H1 (cell line): Measurements from ENCODE around the gene OR8B12. TPM values are rescaled to one million over a fixed set of nuclear protein-coding genes. Genes with fewer than 3 reads are reported as not detected.

Experiments
- CTCF ChIA-PET: fragments of 300-600 bp; sonication (Branson Sonifier 250); formaldehyde crosslinking; loops from one replicate; lab custom pipeline; 2021; ENCODE audit not compliant: partially characterized antibody; lab: Charles Lee
- POLR2A ChIA-PET: fragments of 300-600 bp; sonication (Branson Sonifier 250); formaldehyde crosslinking; loops from one replicate; lab custom pipeline; 2021; ENCODE audit warnings: inconsistent platforms; ENCODE audit not compliant: partially characterized antibody; lab: Charles Lee
- DNase-seq, 2 experiments: peaks; one replicate each; pipeline versions ENCODE4 v3.0.0 to v3.0.0-alpha.2; 2010 to 2022; ENCODE audit warnings: low spot score in 2 of 2, low read depth in 1 of 2, mixed read lengths in 1 of 2
- FAIRE-seq: peaks from 2 replicates; lab custom pipeline; 2011; peaks lifted over from hg19 to GRCh38; lab: Jason Lieb, UNC
- H2AFZ ChIP-seq: 2 replicates; pipeline ENCODE4 v1.8.1; 2012; ENCODE audit warnings: low read length, inconsistent platforms
- H2AK5ac ChIP-seq: 2 replicates; pipeline ENCODE4 v1.6.1; 2013; ENCODE audit warnings: low read depth, low read length
- H2BK120ac ChIP-seq: replicated peaks from 2 replicates; pipeline ENCODE3; 2013; ENCODE audit warnings: low read depth, low read length, inconsistent platforms
- H2BK12ac ChIP-seq: 2 replicates; pipeline ENCODE4 v1.6.1; 2013; ENCODE audit warnings: low read depth, low read length
- H2BK15ac ChIP-seq: 2 replicates; pipeline ENCODE4 v1.6.1; 2013; ENCODE audit warnings: low read length
- H2BK20ac ChIP-seq: 2 replicates; pipeline ENCODE4 v1.6.1; 2013; ENCODE audit warnings: low read length
- H2BK5ac ChIP-seq: 2 replicates; pipeline ENCODE4 v1.6.1; 2013; ENCODE audit warnings: low read depth, low read length
- H3K14ac ChIP-seq: 2 replicates; pipeline ENCODE4 v1.6.1; 2013; ENCODE audit warnings: inconsistent platforms; ENCODE audit not compliant: insufficient read length
- H3K18ac ChIP-seq: 2 replicates; pipeline ENCODE4 v1.6.1; 2013; ENCODE audit warnings: low read length; ENCODE audit errors: extremely low read depth
- H3K23ac ChIP-seq: 2 replicates; pipeline ENCODE4 v1.6.1; 2013; ENCODE audit warnings: inconsistent platforms; ENCODE audit not compliant: insufficient read length
- H3K23me2 ChIP-seq: 2 replicates; pipeline ENCODE4 v1.6.1; 2013; ENCODE audit warnings: low read depth, low read length
- H3K27ac ChIP-seq: 2 replicates; pipeline ENCODE4 v1.6.1; 2011; ENCODE audit warnings: low read depth, low read length, inconsistent platforms
- H3K27me3 ChIP-seq, 4 experiments: replicated peaks in 1 of 4; 1 replicate in 1 of 4; 2 replicates in 3 of 4; pipeline versions ENCODE4 v1.6.1 to v1.8.1; 2011 to 2013; ENCODE audit warnings: low read length in 3 of 4, mild to moderate bottlenecking in 3 of 4, inconsistent platforms in 2 of 4, mixed read lengths in 2 of 4, moderate library complexity in 1 of 4; ENCODE audit not compliant: control insufficient read depth in 3 of 4, insufficient read depth in 3 of 4; ENCODE audit errors: extremely low read depth in 1 of 4
- H3K36me3 ChIP-seq, 4 experiments: 2 replicates each; pipeline versions ENCODE4 v1.6.1 to v1.8.1; 2011 to 2013; ENCODE audit warnings: mild to moderate bottlenecking in 4 of 4, low read length in 3 of 4, moderate library complexity in 2 of 4, control low read depth in 1 of 4, inconsistent platforms in 1 of 4; ENCODE audit not compliant: insufficient read depth in 4 of 4, control insufficient read depth in 2 of 4
- H3K4ac ChIP-seq: replicated peaks from 2 replicates; pipeline ENCODE3; 2013; ENCODE audit warnings: low read length, low read depth, mixed read lengths, inconsistent platforms; ENCODE audit not compliant: insufficient read length
- H3K4me1 ChIP-seq, 4 experiments: replicated peaks in 1 of 4; 1 replicate in 1 of 4; 2 replicates in 3 of 4; pipeline versions ENCODE4 v1.6.1 to v1.8.1; 2011 to 2013; ENCODE audit warnings: low read length in 3 of 4, inconsistent platforms in 2 of 4, mixed read lengths in 1 of 4; ENCODE audit not compliant: insufficient read depth in 4 of 4, control insufficient read depth in 3 of 4
- H3K4me2 ChIP-seq, 2 experiments: 2 replicates each; pipeline versions ENCODE4 v1.6.1 to v1.8.1; 2011 to 2013; ENCODE audit warnings: low read depth in 2 of 2, low read length in 2 of 2, control low read depth in 1 of 2, inconsistent platforms in 1 of 2, mild to moderate bottlenecking in 1 of 2; ENCODE audit not compliant: insufficient read depth in 1 of 2
- H3K4me3 ChIP-seq, 4 experiments: fragments of 200-600, 300-600 bp in 1 of 4; sonication (generic), shearing (Covaris generic), sonication (Bioruptor Twin) in 1 of 4; 2 replicates each; pipeline versions ENCODE4 v1.5.1 to v1.8.1; 2011 to 2016; ENCODE audit warnings: low read length in 4 of 4, low read depth in 3 of 4, control low read depth in 2 of 4, inconsistent platforms in 2 of 4, mild to moderate bottlenecking in 2 of 4, mixed read lengths in 1 of 4, moderate library complexity in 1 of 4; ENCODE audit not compliant: insufficient read depth in 2 of 4; ENCODE audit errors: extremely low read depth in 1 of 4
- H3K56ac ChIP-seq: replicated peaks from 2 replicates; pipeline ENCODE3; 2013; ENCODE audit warnings: low read depth, mild to moderate bottlenecking, mixed read lengths, low read length, inconsistent platforms; ENCODE audit not compliant: insufficient read length
- H3K79me1 ChIP-seq: 2 replicates; pipeline ENCODE4 v1.6.1; 2013; ENCODE audit warnings: low read depth, low read length, control low read depth
- H3K79me2 ChIP-seq, 2 experiments: 2 replicates each; pipeline versions ENCODE4 v1.6.1 to v1.8.1; 2012 to 2013; ENCODE audit warnings: low read length in 2 of 2, mild to moderate bottlenecking in 2 of 2, inconsistent platforms in 1 of 2; ENCODE audit not compliant: insufficient read depth in 2 of 2, control insufficient read depth in 1 of 2
- H3K9ac ChIP-seq, 4 experiments: replicated peaks in 1 of 4; 1 replicate in 1 of 4; 2 replicates in 3 of 4; pipeline versions ENCODE4 v1.6.1 to v1.8.1; 2011 to 2013; ENCODE audit warnings: low read depth in 3 of 4, low read length in 3 of 4, control low read depth in 2 of 4, mild to moderate bottlenecking in 2 of 4, moderate library complexity in 2 of 4, inconsistent platforms in 1 of 4; ENCODE audit errors: extremely low read depth in 1 of 4
- H3K9me3 ChIP-seq, 2 experiments: 2 replicates each; pipeline versions ENCODE4 v1.6.1 to v1.8.1; 2012 to 2013; ENCODE audit warnings: mild to moderate bottlenecking in 2 of 2, moderate library complexity in 2 of 2, control low read depth in 1 of 2, inconsistent platforms in 1 of 2, low read depth in 1 of 2, low read length in 1 of 2, mixed read lengths in 1 of 2; ENCODE audit not compliant: insufficient read depth in 2 of 2
- H4K20me1 ChIP-seq, 2 experiments: replicated peaks in 1 of 2; 2 replicates each; pipeline versions ENCODE3 to v1.8.1; 2011 to 2013; ENCODE audit warnings: inconsistent platforms in 2 of 2, low read length in 2 of 2, mild to moderate bottlenecking in 1 of 2; ENCODE audit not compliant: insufficient read depth in 2 of 2, control insufficient read depth in 1 of 2
- H4K5ac ChIP-seq: 2 replicates; pipeline ENCODE4 v1.6.1; 2013; ENCODE audit warnings: low read length, low read depth, mixed read lengths, inconsistent platforms; ENCODE audit not compliant: insufficient read length
- H4K8ac ChIP-seq: 2 replicates; pipeline ENCODE4 v1.8.0; 2013; ENCODE audit warnings: mild to moderate bottlenecking, moderate library complexity, low read length, inconsistent platforms; ENCODE audit not compliant: insufficient read depth; ENCODE audit errors: extremely low read depth
- H4K91ac ChIP-seq: replicated peaks from 2 replicates; pipeline ENCODE3; 2013; ENCODE audit warnings: low read length, mixed read lengths, inconsistent platforms; ENCODE audit not compliant: insufficient read length
- ATF3 ChIP-seq: IDR thresholded peaks from 2 replicates; pipeline ENCODE4 v1.6.1; 2011; ENCODE audit warnings: low read depth, mild to moderate bottlenecking, low read length; ENCODE audit not compliant: insufficient read depth
- CHD2 ChIP-seq: IDR thresholded peaks from 2 replicates; pipeline ENCODE4 v1.6.1; 2012; ENCODE audit warnings: low read length, improper control_type of control experiment
- CREB1 ChIP-seq: IDR thresholded peaks from 2 replicates; pipeline ENCODE4 v1.6.1; 2012; ENCODE audit warnings: inconsistent platforms
- CTBP2 ChIP-seq: IDR thresholded peaks from 2 replicates; pipeline ENCODE4 v1.7.0; 2011; ENCODE audit warnings: borderline replicate concordance, mild to moderate bottlenecking, moderate library complexity, mixed read lengths, low read length; ENCODE audit not compliant: insufficient read depth, insufficient read length
- FOSL1 ChIP-seq: IDR thresholded peaks from 2 replicates; pipeline ENCODE4 v1.6.1; 2011; ENCODE audit warnings: mild to moderate bottlenecking, low read depth, low read length, moderate library complexity; ENCODE audit not compliant: insufficient read depth
- JUND ChIP-seq: IDR thresholded peaks from 2 replicates; pipeline ENCODE4 v1.6.1; 2011; ENCODE audit warnings: mild to moderate bottlenecking, improper control_type of control experiment, low read length
- KDM5A ChIP-seq: fragments of 200-600 bp; IDR thresholded peaks from 2 replicates; pipeline ENCODE4 v1.7.1; 2012; ENCODE audit warnings: mild to moderate bottlenecking, low read length, inconsistent platforms, mixed read lengths
- MAFK ChIP-seq: IDR thresholded peaks from 2 replicates; pipeline ENCODE4 v1.6.1; 2012; ENCODE audit warnings: low read depth, mild to moderate bottlenecking, improper control_type of control experiment, low read length
- SP2 ChIP-seq: IDR thresholded peaks from 2 replicates; pipeline ENCODE4 v1.6.1; 2012; ENCODE audit warnings: mild to moderate bottlenecking, low read length, inconsistent platforms
- USF2 ChIP-seq: IDR thresholded peaks from 2 replicates; pipeline ENCODE4 v1.6.1; 2011; ENCODE audit warnings: low read length, improper control_type of control experiment
- ZNF274 ChIP-seq: IDR thresholded peaks from 2 replicates; pipeline ENCODE4 v1.7.0; 2012; ENCODE audit warnings: low read length, borderline replicate concordance; ENCODE audit errors: extremely low read depth
- WGBS, 2 experiments: shearing (Covaris generic) in 1 of 2; methylation state at CpG; one replicate each; pipeline versions ENCODE4 v1.1.6 to v1.1.7; 2013 to 2015; ENCODE audit warnings: low lambda C conversion rate in 2 of 2, mixed read lengths in 2 of 2, inconsistent platforms in 1 of 2, low coverage in 1 of 2, missing lambda C conversion rate in 1 of 2; ENCODE audit not compliant: insufficient replicate concordance in 2 of 2, insufficient coverage in 1 of 2, insufficient read length in 1 of 2; ENCODE audit errors: extremely low coverage in 1 of 2, missing lambda C conversion rate in 1 of 2; 5-methylcytosine and 5-hydroxymethylcytosine counted together
- polyA plus RNA-seq, 7 experiments: library from polyadenylated mRNA; depleted of rRNA in 3 of 7; stranded (reverse) in 5 of 7; unstranded in 2 of 7; fragments of >200 nt in 5 of 7; fragments of 200-250 nt in 2 of 7; gene quantifications; 1 replicate in 5 of 7; 2 replicates in 1 of 7; 4 replicates in 1 of 7; pipeline versions ENCODE4 v1.2.1 to v1.2.3, GENCODE V29; 2011 to 2013; ENCODE audit warnings: missing spikeins in 2 of 7, mixed read lengths in 2 of 7
- total RNA-seq: library from RNA; stranded (reverse); fragmentation: NEBNext Ultra II Directional; extraction: Animal tissue kit (Norgen Biotek cat#: 25700); gene quantifications from 2 replicates; pipeline ENCODE4 v1.2.1, GENCODE V29; 2021
- TF ChIP-seq, protein P1 (sequence below): IDR thresholded peaks from 2 replicates; pipeline ENCODE4 v1.6.1; 2012; ENCODE audit warnings: inconsistent platforms

OR8B12 gene
- total and polyA plus RNA-seq, 2 of the 8 experiments (the other 6 are each of a cell fraction or from before 2014, with no cell fraction given): not detected

GRCh38 chr11:124577716-124578427 is 34.4 kb upstream of the OR8B12 start:
- WGBS, 2 experiments: 90% methylated on average over 6 of the region's 6 CpGs; no CpG with 5 or more reads in 1 of the 2 experiments
- TF ChIP-seq USF2 (no peak), ZNF274 (no peak), CREB1 (no peak), MAFK (no peak), KDM5A (no peak), FOSL1 (no peak), JUND (no peak), ATF3 (no peak), CHD2 (no peak), CTBP2 (no peak), SP2 (no peak)
- TF ChIP-seq, protein P1, sequence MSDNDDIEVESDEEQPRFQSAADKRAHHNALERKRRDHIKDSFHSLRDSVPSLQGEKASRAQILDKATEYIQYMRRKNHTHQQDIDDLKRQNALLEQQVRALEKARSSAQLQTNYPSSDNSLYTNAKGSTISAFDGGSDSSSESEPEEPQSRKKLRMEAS: no peak

More at GRCh38 chr11:124577716-124578427, 34.4 kb upstream of the OR8B12 start:
- Histone ChIP-seq H4K5ac (no peak overlapping the region), H3K4ac (no peak overlapping the region), H3K9me3 (no peaks in the 10 kb centered on the region), H3K79me2 (no peaks in the 10 kb centered on the region), H3K23ac (no peak overlapping the region), H2AK5ac (no peak overlapping the region), H3K4me2 (no peak overlapping the region), H4K20me1 (no peaks in the 10 kb centered on the region), H2BK20ac (no peak overlapping the region), H3K23me2 (no peaks in the 10 kb centered on the region), H2AFZ (peak overlapping the region; percentile 15; the same call in 1 of the 2 replicates), H3K14ac (no peak overlapping the region), H3K18ac (no peak overlapping the region), H3K56ac (no peak overlapping the region), H2BK12ac (no peak overlapping the region), H3K27me3 (no peaks in the 10 kb centered on the region), H4K91ac (no peak overlapping the region), H2BK15ac (no peak overlapping the region), H3K27ac (no peak overlapping the region), H4K8ac (no peak overlapping the region), H3K36me3 (no peaks in the 10 kb centered on the region), H3K4me3 (no peak overlapping the region), H2BK120ac (no peak overlapping the region), H3K79me1 (no peaks in the 10 kb centered on the region), H2BK5ac (no peak overlapping the region), H3K9ac (no peak overlapping the region), H3K4me1 (no peaks in the 10 kb centered on the region)
- ChIA-PET CTCF (interaction anchor here (0.9 to 3.4 kb wide), 7 partner anchors 7 to 506 kb away, joined by 3 to 16 read pairs (median 5); no protein-coding TSS in a partner anchor), POLR2A (no interaction called here)
- FAIRE-seq (no peak), DNase-seq (no peak)
